GM19023 (cell line): ENCODE data around the gene NALCN.

ENCODE experiments used
- ATAC-seq: cut with Tn5 transposase; IDR thresholded peaks from one replicate; pipeline ENCODE4 v1.9.1; 2021; ENCODE audit warnings: mild to moderate bottlenecking, moderate library complexity; ENCODE audit not compliant: unreplicated experiment

Gene NALCN

GRCh38 chr13:101415358-101416174 lies 742 bp downstream of the NALCN start:
- ATAC-seq, result no peak

GRCh38 chr13:101412076-101412475 lies 4.2 kb downstream of the NALCN start:
- ATAC-seq, result no peak

- ATAC-seq, result no peak
Measured at GRCh38 chr13:101408992-101409656, 7.2 kb downstream of the NALCN start.

GRCh38 chr13:101408154-101408553 lies 8.2 kb downstream of the NALCN start:
- ATAC-seq, result no peak

GRCh38 chr13:101406791-101407190 lies 9.5 kb downstream of the NALCN start:
- no peak for ATAC-seq

- ATAC-seq, result no peak
Measured at GRCh38 chr13:101401196-101401595, 15.1 kb downstream of the NALCN start.

GRCh38 chr13:101399365-101399764 lies 16.9 kb downstream of the NALCN start:
- ATAC-seq, result no peak

GRCh38 chr13:101398920-101399319 lies 17.4 kb downstream of the NALCN start:
- no peak for ATAC-seq

- ATAC-seq, result no peak
Measured at GRCh38 chr13:101398191-101398590, 18.1 kb downstream of the NALCN start.

GRCh38 chr13:101397742-101398141 lies 18.6 kb downstream of the NALCN start:
- ATAC-seq, result no peak

GRCh38 chr13:101394605-101395004 lies 21.7 kb downstream of the NALCN start:
- no peak for ATAC-seq

GRCh38 chr13:101393140-101393539 lies 23.2 kb downstream of the NALCN start:
- ATAC-seq, result no peak

- ATAC-seq, result no peak
Measured at GRCh38 chr13:101390461-101390860, 25.8 kb downstream of the NALCN start.

- no peak for ATAC-seq
Measured at GRCh38 chr13:101384929-101385328, 31.4 kb downstream of the NALCN start.

- ATAC-seq, result no peak
Measured at GRCh38 chr13:101383595-101383994, 32.7 kb downstream of the NALCN start.

- ATAC-seq, result no peak
Measured at GRCh38 chr13:101382701-101383100, 33.6 kb downstream of the NALCN start.

GRCh38 chr13:101382086-101382485 lies 34.2 kb downstream of the NALCN start:
- ATAC-seq, result no peak

GRCh38 chr13:101360525-101360924 lies 55.8 kb downstream of the NALCN start:
- no peak for ATAC-seq

- ATAC-seq, result no peak
Measured at GRCh38 chr13:101354895-101355294, 61.4 kb downstream of the NALCN start.

GRCh38 chr13:101346942-101347728 lies 69.2 kb downstream of the NALCN start:
- no peak for ATAC-seq

- no peak for ATAC-seq
Measured at GRCh38 chr13:101346161-101346560, 70.1 kb downstream of the NALCN start.
